Germinal center (tissue), 1 donor: ENCODE results near the gene JCHAIN.
"Not testable (repeated sequence)": the region's sequence is repeated elsewhere in the genome, so short reads cannot be mapped to it uniquely, and the experiment has no call there.

Experiments
- DNase-seq: peaks from one replicate; pipeline ENCODE4 v3.0.0; 2012; ENCODE audit warnings: mixed read lengths, low spot score

JCHAIN gene

GRCh38 chr4:70666369-70666768 lies at the start of gene JCHAIN:
JCHAIN (minus strand) TSS chr4:70666508; CDS start chr4:70666490, 18 bp downstream.
- DNase-seq: no peak

- no peak for DNase-seq
Observed at GRCh38 chr4:70715097-70715496, 48.8 kb upstream of the JCHAIN start.

GRCh38 chr4:70714079-70714887 lies 48.0 kb upstream of the JCHAIN start:
- no peak for DNase-seq

GRCh38 chr4:70713453-70714078 lies 47.3 kb upstream of the JCHAIN start:
- DNase-seq: no peak

GRCh38 chr4:70712604-70713452 lies 46.5 kb upstream of the JCHAIN start:
- DNase-seq: no peak

- no peak for DNase-seq
Observed at GRCh38 chr4:70712150-70712549, 45.8 kb upstream of the JCHAIN start.

- no peak for DNase-seq
Observed at GRCh38 chr4:70711599-70711998, 45.3 kb upstream of the JCHAIN start.

GRCh38 chr4:70709611-70710205 lies 43.4 kb upstream of the JCHAIN start:
- DNase-seq: no peak

GRCh38 chr4:70706516-70706915 lies 40.2 kb upstream of the JCHAIN start:
- DNase-seq: no peak

- no peak for DNase-seq
Observed at GRCh38 chr4:70706044-70706461, 39.7 kb upstream of the JCHAIN start.

- DNase-seq: peak; percentile 81
Observed at GRCh38 chr4:70705183-70706043, 39.1 kb upstream of the JCHAIN start.

GRCh38 chr4:70704931-70705182 lies 38.5 kb upstream of the JCHAIN start:
- DNase-seq: peak; percentile 31

GRCh38 chr4:70704215-70704930 lies 38.1 kb upstream of the JCHAIN start:
- peak; percentile 78 for DNase-seq

- DNase-seq: no peak
Observed at GRCh38 chr4:70703619-70704214, 37.4 kb upstream of the JCHAIN start.

GRCh38 chr4:70702592-70702991 lies 36.3 kb upstream of the JCHAIN start:
- DNase-seq: not testable (repeated sequence)

- DNase-seq: no peak
Observed at GRCh38 chr4:70701271-70701670, 35.0 kb upstream of the JCHAIN start.

- no peak for DNase-seq
Observed at GRCh38 chr4:70700712-70701111, 34.4 kb upstream of the JCHAIN start.

GRCh38 chr4:70698435-70698834 lies 32.1 kb upstream of the JCHAIN start:
- not testable (repeated sequence) for DNase-seq

- DNase-seq: not testable (repeated sequence)
Observed at GRCh38 chr4:70694633-70695032, 28.3 kb upstream of the JCHAIN start.

- DNase-seq: no peak
Observed at GRCh38 chr4:70691661-70692060, 25.4 kb upstream of the JCHAIN start.
